ENCODE data around the gene COL5A1.

The COL5A1 gene

GRCh38 chr9:134630393-134630790 is 11.2 kb upstream of the COL5A1 start:
- Histone ChIP-seq H2AFZ (ENCODE audit: low read depth, low read length) (no peak overlapping the region), H4K20me1 (ENCODE audit: insufficient read depth, low read length) (no peaks in the 10 kb centered on the region), H3K9me3 (ENCODE audit: insufficient read depth, low read length) (no peaks in the 10 kb centered on the region), H3K9ac (ENCODE audit: low read length) (no peak overlapping the region), H3K27ac (ENCODE audit: low read length) (no peak overlapping the region), H3K4me3 (ENCODE audit: low read length) (no peak overlapping the region), H3K27me3 (ENCODE audit: low read depth, low read length) (peaks cover 15% of the 10 kb centered on the region), H3K4me1 (ENCODE audit: low read length) (no peaks in the 10 kb centered on the region), H3K79me2 (ENCODE audit: low read length) (no peaks in the 10 kb centered on the region), H3K4me2 (ENCODE audit: low read length) (no peak overlapping the region), H3K36me3 (replicated peaks; ENCODE audit: low read depth, low read length) (no peaks in the 10 kb centered on the region)
- TF ChIP-seq CTCF (IDR thresholded peaks at IDR 0.05; ENCODE audit: low read depth, low read length) = no peak
- no peak for TF ChIP-seq EZH2phosphoT487 (IDR thresholded peaks at IDR 0.05; ENCODE audit: low read depth)

GRCh38 chr9:134630861-134631260 is 10.7 kb upstream of the COL5A1 start:
- Histone ChIP-seq H3K4me1 (ENCODE audit: low read length) (no peaks in the 10 kb centered on the region), H3K27me3 (ENCODE audit: low read depth, low read length) (peaks cover 12% of the 10 kb centered on the region), H3K4me3 (ENCODE audit: low read length) (no peak overlapping the region), H3K9me3 (ENCODE audit: insufficient read depth, low read length) (no peaks in the 10 kb centered on the region), H3K4me2 (ENCODE audit: low read length) (no peak overlapping the region), H4K20me1 (ENCODE audit: insufficient read depth, low read length) (no peaks in the 10 kb centered on the region), H3K9ac (ENCODE audit: low read length) (no peak overlapping the region), H2AFZ (ENCODE audit: low read depth, low read length) (no peak overlapping the region), H3K36me3 (replicated peaks; ENCODE audit: low read depth, low read length) (no peaks in the 10 kb centered on the region), H3K79me2 (ENCODE audit: low read length) (no peaks in the 10 kb centered on the region), H3K27ac (ENCODE audit: low read length) (no peak overlapping the region)
- TF ChIP-seq CTCF (IDR thresholded peaks at IDR 0.05; ENCODE audit: low read depth, low read length) (no peak), EZH2phosphoT487 (IDR thresholded peaks at IDR 0.05; ENCODE audit: low read depth) (no peak)

- H3K27me3 ChIP-seq (ENCODE audit: low read depth, low read length) = peaks cover 3% of the 10 kb centered on the region; the same call in 1 of the 2 replicates
- no peaks in the 10 kb centered on the region for H3K9me3 ChIP-seq (ENCODE audit: insufficient read depth, low read length)
- H3K4me2 ChIP-seq (ENCODE audit: low read length) = no peak overlapping the region
- no peaks in the 10 kb centered on the region for H3K4me1 ChIP-seq (ENCODE audit: low read length)
- H4K20me1 ChIP-seq (ENCODE audit: insufficient read depth, low read length) = no peaks in the 10 kb centered on the region
- H3K9ac ChIP-seq (ENCODE audit: low read length) = no peak overlapping the region
- no peak overlapping the region for H2AFZ ChIP-seq (ENCODE audit: low read depth, low read length)
- no peak for TF ChIP-seq EZH2phosphoT487 (IDR thresholded peaks at IDR 0.05; ENCODE audit: low read depth)
- TF ChIP-seq CTCF (IDR thresholded peaks at IDR 0.05; ENCODE audit: low read depth, low read length) = no peak
- no peak overlapping the region for H3K4me3 ChIP-seq (ENCODE audit: low read length)
- no peaks in the 10 kb centered on the region for H3K79me2 ChIP-seq (ENCODE audit: low read length)
- H3K27ac ChIP-seq (ENCODE audit: low read length) = no peak overlapping the region
- H3K36me3 ChIP-seq (replicated peaks; ENCODE audit: low read depth, low read length) = no peaks in the 10 kb centered on the region
Measured at GRCh38 chr9:134631881-134632280, 9.7 kb upstream of the COL5A1 start.

- H3K27ac ChIP-seq (ENCODE audit: low read length) = no peak overlapping the region
- no peak overlapping the region for H3K4me2 ChIP-seq (ENCODE audit: low read length)
- H3K79me2 ChIP-seq (ENCODE audit: low read length) = no peaks in the 10 kb centered on the region
- no peak overlapping the region for H3K4me3 ChIP-seq (ENCODE audit: low read length)
- no peaks in the 10 kb centered on the region for H4K20me1 ChIP-seq (ENCODE audit: insufficient read depth, low read length)
- H2AFZ ChIP-seq (ENCODE audit: low read depth, low read length) = no peak overlapping the region
- no peaks in the 10 kb centered on the region for H3K36me3 ChIP-seq (replicated peaks; ENCODE audit: low read depth, low read length)
- no peaks in the 10 kb centered on the region for H3K27me3 ChIP-seq (ENCODE audit: low read depth, low read length)
- H3K4me1 ChIP-seq (ENCODE audit: low read length) = no peaks in the 10 kb centered on the region
- TF ChIP-seq CTCF (IDR thresholded peaks at IDR 0.05; ENCODE audit: low read depth, low read length) (no peak), EZH2phosphoT487 (IDR thresholded peaks at IDR 0.05; ENCODE audit: low read depth) (no peak)
- H3K9ac ChIP-seq (ENCODE audit: low read length) = no peak overlapping the region
- H3K9me3 ChIP-seq (ENCODE audit: insufficient read depth, low read length) = no peaks in the 10 kb centered on the region
Measured at GRCh38 chr9:134632329-134632728, 9.3 kb upstream of the COL5A1 start.
